Measurements from ENCODE around the gene ZNF222.
A peak's percentile ranks its signal among the peaks of the same experiment; 100 is the strongest.

The ZNF222 gene

DNA sequence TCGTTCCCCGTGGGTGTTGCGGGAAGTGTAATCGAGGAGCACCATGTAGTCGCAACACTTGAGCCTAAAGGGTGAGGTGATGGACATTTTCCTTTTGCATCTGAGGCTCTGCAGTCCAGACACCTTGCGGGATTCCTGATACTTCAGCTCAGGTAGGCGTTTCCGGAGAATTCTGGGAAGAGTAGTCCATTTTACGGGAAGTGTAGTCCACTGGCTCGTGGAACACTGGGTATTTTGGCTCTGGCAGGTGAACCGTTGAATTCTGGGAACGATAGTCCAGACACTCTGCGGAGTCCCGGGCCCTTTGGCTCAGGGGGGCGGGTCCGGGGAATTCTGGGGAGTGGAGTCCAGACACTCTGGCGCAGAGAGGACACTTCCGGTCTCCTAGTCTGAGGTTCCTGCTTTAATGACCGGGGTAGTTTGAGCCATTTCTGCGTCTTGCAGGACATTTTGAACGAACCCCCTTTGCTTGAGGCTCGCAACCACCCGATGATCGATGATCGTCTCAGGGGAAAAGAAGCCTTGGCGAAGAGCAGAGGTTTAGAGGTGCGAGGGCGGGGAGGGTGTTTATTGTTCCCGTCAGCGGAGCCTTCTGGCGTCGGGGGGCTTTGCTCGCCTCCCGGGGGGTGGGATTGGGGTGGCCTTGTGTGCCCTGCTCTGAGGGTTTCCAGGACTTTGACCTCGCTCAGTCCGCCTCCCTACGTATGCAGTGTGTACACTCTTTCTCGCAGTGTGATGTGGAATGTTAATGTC lies 26.6 kb downstream of the ZNF222 start, which contains the start of gene ZNF223:
Gene ZNF223 (plus strand): TSS at position 387 of the 753 bp plus-strand sequence. CDS start 3,141 bp downstream, outside the sequence.
- peak; percentile 59 for DNase-seq (ENCODE audit: low read depth, low spot score)

DNA sequence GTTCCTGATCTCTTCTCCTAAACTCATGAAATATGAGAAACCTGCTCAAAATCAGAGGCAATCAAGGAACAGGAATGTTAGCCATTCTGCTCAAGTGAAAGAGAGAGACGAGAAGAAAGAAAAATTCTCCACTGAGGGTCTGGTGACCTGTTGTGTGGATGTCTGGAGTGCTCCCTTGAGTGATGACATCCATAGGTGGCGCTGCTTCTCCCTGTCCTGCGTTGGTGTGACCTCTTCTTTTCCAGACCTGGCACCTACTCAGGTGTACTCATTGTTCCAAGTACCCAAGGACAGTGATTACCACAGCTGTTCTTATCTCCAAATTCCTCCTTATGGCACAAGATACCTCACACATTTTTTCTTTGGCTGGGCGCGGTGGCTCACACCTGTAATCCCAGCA lies 30.7 kb downstream of the ZNF222 start:
- DNase-seq (ENCODE audit: low read depth, low spot score): no peak

DNA sequence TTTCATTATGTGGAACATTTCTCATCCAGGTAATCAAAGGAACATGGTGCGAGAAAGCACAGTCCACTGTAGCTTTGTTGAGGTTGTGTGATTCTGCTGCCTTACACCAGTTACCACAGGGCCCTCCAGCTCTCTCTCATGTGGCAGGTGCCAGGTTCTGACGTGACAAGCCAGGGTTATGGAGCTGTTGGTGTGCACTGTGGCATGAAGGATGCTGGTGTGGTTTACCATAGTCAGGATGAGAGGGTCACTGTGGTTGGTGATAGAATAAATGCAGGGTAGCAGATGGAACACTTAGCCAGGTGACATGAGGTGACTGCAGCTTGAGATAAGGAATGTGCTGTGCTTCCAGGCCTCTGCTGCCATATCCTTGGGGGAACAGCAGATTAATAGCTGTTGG lies 34.0 kb downstream of the ZNF222 start:
- no peak for DNase-seq (ENCODE audit: low read depth, low spot score)

DNA sequence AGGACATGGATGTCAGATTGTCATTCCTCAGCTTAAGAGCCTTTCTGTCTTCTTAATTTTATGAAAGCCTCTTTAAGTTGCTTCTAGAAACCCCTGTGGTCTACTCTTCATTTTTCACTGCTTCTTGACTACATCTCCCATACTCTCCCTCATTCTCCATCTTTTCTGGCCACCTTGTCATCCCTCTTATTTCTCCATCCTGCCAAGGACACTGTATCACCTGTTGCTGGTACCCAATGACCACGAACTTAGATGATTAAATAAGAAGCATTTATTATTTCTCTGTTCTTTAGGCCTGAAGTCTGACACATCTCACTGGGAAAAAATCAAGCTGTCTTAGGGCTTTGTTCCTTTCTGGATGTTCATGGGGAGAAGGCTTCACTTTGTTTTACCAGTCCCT lies 35.9 kb downstream of the ZNF222 start:
- DNase-seq (ENCODE audit: low read depth, low spot score): no peak

DNA sequence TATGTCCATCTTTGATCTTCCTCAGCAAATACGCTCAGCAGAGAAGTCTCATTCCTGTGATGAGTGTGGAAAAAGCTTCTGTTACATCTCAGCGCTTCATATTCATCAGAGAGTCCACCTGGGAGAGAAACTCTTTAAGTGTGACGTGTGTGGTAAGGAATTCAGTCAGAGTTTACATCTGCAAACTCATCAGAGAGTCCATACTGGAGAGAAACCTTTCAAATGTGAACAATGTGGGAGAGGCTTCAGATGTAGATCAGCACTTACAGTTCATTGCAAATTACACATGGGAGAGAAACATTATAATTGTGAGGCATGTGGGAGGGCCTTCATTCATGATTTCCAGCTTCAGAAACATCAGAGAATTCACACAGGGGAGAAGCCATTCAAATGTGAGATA lies 41.1 kb downstream of the ZNF222 start:
- no peak for DNase-seq (ENCODE audit: low read depth, low spot score)

DNA sequence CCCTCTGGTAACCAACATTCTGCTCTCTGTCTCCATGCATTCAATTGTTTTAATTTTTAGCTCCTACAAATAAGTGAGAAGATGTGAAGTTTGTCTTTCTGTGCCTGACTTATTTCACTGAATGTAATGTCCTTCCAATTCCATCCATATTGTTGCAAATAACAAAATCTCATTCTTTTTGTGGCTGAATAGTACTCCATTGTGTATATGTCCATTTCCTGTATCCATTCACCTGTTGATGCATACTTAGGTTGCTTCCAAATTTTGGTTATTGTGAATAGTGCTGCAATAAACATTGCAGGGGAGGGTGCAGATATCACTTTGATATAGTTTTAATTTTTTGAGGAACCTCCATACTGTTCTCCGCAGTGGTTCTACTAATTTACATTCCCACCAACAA lies 44.2 kb downstream of the ZNF222 start:
- DNase-seq (ENCODE audit: low read depth, low spot score): no peak

DNA sequence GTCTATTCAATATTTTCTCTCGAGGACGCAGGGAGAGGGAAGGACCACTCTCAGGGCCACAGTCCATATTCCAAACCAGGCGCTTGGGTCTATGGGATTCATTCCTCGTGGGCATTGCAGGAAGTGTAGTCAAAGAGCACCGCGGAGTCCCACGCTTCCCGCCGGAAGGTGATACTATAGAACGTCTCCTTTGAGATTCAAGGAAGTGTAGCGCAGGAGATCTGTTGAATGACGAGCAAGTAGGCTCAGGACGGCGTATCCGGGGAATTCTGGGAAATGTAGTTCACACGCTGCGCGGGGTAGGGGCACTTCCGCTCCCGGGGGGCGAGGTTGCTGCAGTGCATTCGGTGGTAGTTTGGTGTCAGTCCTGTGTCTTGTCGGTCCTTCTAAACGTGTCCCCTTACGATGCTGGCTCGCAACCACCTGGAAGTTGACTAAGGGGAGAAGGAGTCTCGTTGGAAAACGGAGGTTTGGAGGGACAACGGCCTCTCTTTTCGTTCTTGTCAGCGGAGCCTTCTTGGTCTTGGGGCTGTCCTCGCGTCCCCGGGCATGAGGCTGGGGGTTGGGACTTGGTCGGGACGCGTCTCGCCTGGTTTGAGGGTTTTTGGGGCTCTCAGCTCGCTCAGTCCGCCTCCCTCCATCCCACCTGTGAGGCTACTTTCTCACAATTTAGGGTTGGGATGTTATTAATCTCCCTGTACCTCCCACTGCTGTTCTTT lies 46.8 kb downstream of the ZNF222 start, which contains the start of gene ZNF284:
Gene ZNF284 (plus strand): TSS at position 336 of the 719 bp plus-strand sequence. CDS start 4,231 bp downstream, outside the sequence.
- peak; percentile 64 for DNase-seq (ENCODE audit: low read depth, low spot score)

DNA sequence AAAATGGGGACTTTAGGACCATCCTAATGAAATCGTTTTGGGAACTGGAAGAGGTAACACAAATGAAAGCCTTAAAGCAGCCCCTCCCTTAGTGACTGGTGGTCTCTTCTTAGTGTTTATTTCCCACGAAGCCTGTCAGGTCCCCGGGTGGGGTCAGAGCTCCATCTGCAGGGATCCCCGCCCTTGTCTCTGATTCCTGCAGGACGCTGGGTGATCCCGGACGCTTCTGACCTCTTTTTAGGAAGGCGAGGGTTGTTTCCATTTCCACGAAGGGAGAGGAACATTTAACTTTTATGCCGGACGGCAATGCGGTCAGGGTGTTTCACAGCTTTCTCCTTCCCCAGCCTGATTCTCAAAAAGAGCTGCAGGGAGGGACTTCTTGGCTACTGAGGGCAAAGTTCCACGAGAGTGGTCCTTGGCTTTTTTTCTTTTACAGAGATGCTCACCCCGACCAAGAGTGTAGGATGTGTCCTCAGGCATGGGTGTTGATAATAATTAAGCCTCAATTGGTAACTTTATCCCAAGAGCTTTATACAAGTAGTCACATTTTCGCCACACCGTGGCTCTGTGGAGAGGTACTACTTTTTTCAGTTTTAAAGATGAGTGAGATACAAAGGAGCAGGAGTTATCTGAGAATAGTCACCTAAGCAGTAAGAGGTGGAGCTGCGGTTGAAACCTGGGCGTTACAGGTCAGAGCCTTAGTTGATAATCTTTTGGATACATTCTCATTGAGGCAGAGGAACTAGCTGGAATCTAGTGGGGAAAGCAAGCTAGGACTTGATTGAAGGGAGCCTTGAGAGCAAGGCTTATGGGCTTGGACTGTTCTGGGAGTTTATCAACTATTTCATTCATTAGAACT lies 47.6 kb downstream of the ZNF222 start:
- no peak for DNase-seq (ENCODE audit: low read depth, low spot score)

DNA sequence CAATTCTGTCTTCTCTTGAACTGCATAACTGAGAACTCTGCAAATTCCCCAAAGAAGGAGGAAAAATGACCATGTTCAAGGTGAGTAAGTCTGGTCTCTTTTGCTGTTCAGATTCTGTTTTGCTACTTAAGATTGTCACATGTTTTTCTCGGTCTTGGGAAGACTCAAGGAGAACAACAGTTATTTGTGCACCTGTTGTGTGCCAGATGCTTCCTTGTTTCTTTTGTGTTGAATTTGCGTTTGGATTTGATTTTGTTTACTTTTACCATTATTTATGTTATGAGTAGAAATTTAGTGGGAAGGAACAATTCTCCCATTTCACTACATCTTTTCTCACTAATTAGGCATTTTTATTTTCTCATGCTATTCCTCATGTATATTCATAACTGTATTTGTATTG lies 51.1 kb downstream of the ZNF222 start:
- no peak for DNase-seq (ENCODE audit: low read depth, low spot score)

All from brain pericyte (primary cell).